A549 (cell line): ENCODE measurements around the gene ZBTB20. TPM values are rescaled to one million over a fixed set of nuclear protein-coding genes. Genes with fewer than 3 reads are reported as not detected.

Source experiments
- ATAC-seq, 2 experiments: fragments of 200-7000 bp in 1 of 2; fragments of >200 bp in 1 of 2; cut with Nextera tagmentation in 1 of 2; cut with Tn5 transposase in 1 of 2; 3 replicates each; pipeline versions ENCODE4 v1.8.0 to v1.9.1; 2018 to 2020; ENCODE audit warnings: mild to moderate bottlenecking in 1 of 2, moderate library complexity in 1 of 2
- CTCF ChIA-PET: fragments of 300-600 bp; sonication (Branson Sonifier 250); formaldehyde crosslinking; extraction: SDS; loops from one replicate; lab custom pipeline; 2021; ENCODE audit warnings: antibody characterized with exemption, inconsistent platforms; lab: Yijun Ruan, JAX
- POLR2A ChIA-PET: fragments of 350-600 bp; formaldehyde crosslinking; extraction: SDS; loops from one replicate; lab custom pipeline; 2021; ENCODE audit warnings: antibody characterized with exemption, inconsistent platforms; lab: Yijun Ruan, JAX
- DNase-seq, 2 experiments: peaks; one replicate each; pipeline versions ENCODE4 v3.0.0 to v3.0.0-alpha.2; 2011 to 2016; ENCODE audit warnings: low read depth in 1 of 2, low spot score in 1 of 2
- FAIRE-seq: peaks from 2 replicates; lab custom pipeline; 2011; peaks lifted over from hg19 to GRCh38; lab: Jason Lieb, UNC
- H3K27ac ChIP-seq, 2 experiments: fragments of >200 bp; sonication (Bioruptor Twin); formaldehyde crosslinking; 3 replicates each; pipeline ENCODE4 v1.5.1; 2016 to 2017
- H3K4me1 ChIP-seq: fragments of >200 bp; sonication (Bioruptor Twin); formaldehyde crosslinking; 3 replicates; pipeline ENCODE4 v1.6.1; 2016
- H3K4me2 ChIP-seq: fragments of >200 bp; sonication (Bioruptor Twin); formaldehyde crosslinking; 3 replicates; pipeline ENCODE4 v1.6.1; 2016
- H3K4me3 ChIP-seq: fragments of >200 bp; sonication (Bioruptor Twin); formaldehyde crosslinking; 3 replicates; pipeline ENCODE4 v1.5.1; 2016
- H3K9me3 ChIP-seq: fragments of >200 bp; sonication (Bioruptor Twin); formaldehyde crosslinking; 3 replicates; pipeline ENCODE4 v1.6.1; 2016
- BCL3 ChIP-seq: fragments of >200 bp; sonication (Bioruptor Twin); formaldehyde crosslinking; IDR thresholded peaks from 3 replicates; pipeline ENCODE4 v1.6.1; 2016
- BHLHE40 ChIP-seq: IDR thresholded peaks from 2 replicates; pipeline ENCODE4 v1.6.1; 2012; ENCODE audit warnings: low read depth, low read length, inconsistent platforms
- CBX8 ChIP-seq: fragments of 200-600 bp; sonication (generic); IDR thresholded peaks from 2 replicates; pipeline ENCODE4 v1.6.1; 2016
- EHF ChIP-seq: fragments of 250-450 bp; sonication (Bioruptor Pico); IDR thresholded peaks from 2 replicates; pipeline ENCODE4 v1.5.0; 2020; ENCODE audit warnings: mild to moderate bottlenecking
- EHMT2 ChIP-seq: fragments of 200-600 bp; sonication (generic); IDR thresholded peaks from 2 replicates; pipeline ENCODE4 v1.6.1; 2016; ENCODE audit warnings: antibody characterized with exemption, low read depth, mild to moderate bottlenecking, moderate library complexity
- ELK1 ChIP-seq: fragments of 150-350 bp; IDR thresholded peaks from 2 replicates; pipeline ENCODE4 v1.6.1; 2014; ENCODE audit warnings: low read depth, mild to moderate bottlenecking, low read length
- EP300 ChIP-seq, 2 experiments: fragments of >200 bp; sonication (Bioruptor Twin); formaldehyde crosslinking; IDR thresholded peaks; 2 replicates in 1 of 2; 3 replicates in 1 of 2; pipeline ENCODE4 v1.6.1; 2016 to 2017
- ESRRA ChIP-seq: fragments of 150-350 bp; IDR thresholded peaks from 2 replicates; pipeline ENCODE4 v1.6.1; 2014; ENCODE audit warnings: mild to moderate bottlenecking, low read length, borderline replicate concordance
- FOSL2 ChIP-seq, 2 experiments: fragments of 450-650 bp in 1 of 2; fragments of >200 bp in 1 of 2; sonication (Bioruptor Twin) in 1 of 2; formaldehyde crosslinking; IDR thresholded peaks; 2 replicates each; pipeline versions ENCODE4 v1.5.0 to v1.6.1; 2016 to 2020; ENCODE audit warnings: mild to moderate bottlenecking in 1 of 2, moderate library complexity in 1 of 2
- GATA3 ChIP-seq: IDR thresholded peaks from 2 replicates; pipeline ENCODE4 v1.6.1; 2012; ENCODE audit warnings: borderline replicate concordance
- HDAC2 ChIP-seq: fragments of 200-600 bp; sonication (generic); IDR thresholded peaks from 2 replicates; pipeline ENCODE4 v1.6.1; 2016
- HES2 ChIP-seq: fragments of >200 bp; sonication (Bioruptor Twin); formaldehyde crosslinking; IDR thresholded peaks from 2 replicates; pipeline ENCODE4 v1.6.1; 2016
- HEYL ChIP-seq: fragments of 250-450 bp; sonication (Bioruptor Pico); IDR thresholded peaks from 2 replicates; pipeline ENCODE4 v1.8.0; 2021; ENCODE audit warnings: mild to moderate bottlenecking, moderate library complexity
- HOXA7 ChIP-seq: fragments of 250-450 bp; sonication (Bioruptor Pico); IDR thresholded peaks from 2 replicates; pipeline ENCODE4 v1.5.0; 2020; ENCODE audit warnings: mild to moderate bottlenecking, moderate library complexity
- NFE2L2 ChIP-seq: fragments of 150-350 bp; conservative IDR thresholded peaks from 2 replicates; pipeline ENCODE4 v1.6.1; 2014; ENCODE audit warnings: low read length
- POLR2AphosphoS2 ChIP-seq: conservative IDR thresholded peaks from 2 replicates; pipeline ENCODE4 v1.6.1; 2012; ENCODE audit warnings: low read length, improper control_type of control experiment, inconsistent platforms
- RAD21 ChIP-seq, 2 experiments: fragments of >200 bp in 1 of 2; sonication (Bioruptor Twin) in 1 of 2; formaldehyde crosslinking in 1 of 2; IDR thresholded peaks in 1 of 2; conservative IDR thresholded peaks in 1 of 2; 2 replicates in 1 of 2; 3 replicates in 1 of 2; pipeline ENCODE4 v1.6.1; 2012 to 2018; ENCODE audit warnings: inconsistent platforms in 1 of 2
- RCOR1 ChIP-seq: fragments of 150-350 bp; IDR thresholded peaks from 2 replicates; pipeline ENCODE4 v1.6.1; 2014; ENCODE audit warnings: antibody characterized with exemption, low read length, low read depth
- SMC3 ChIP-seq: fragments of >200 bp; sonication (Bioruptor Twin); formaldehyde crosslinking; IDR thresholded peaks from 3 replicates; pipeline ENCODE4 v1.6.1; 2018; ENCODE audit warnings: inconsistent platforms
- SREBF2 ChIP-seq: fragments of 450-650 bp; IDR thresholded peaks from 2 replicates; pipeline ENCODE4 v1.6.1; 2014; ENCODE audit warnings: mild to moderate bottlenecking, moderate library complexity
- TFCP2L1 ChIP-seq: fragments of 250-450 bp; sonication (Bioruptor Pico); IDR thresholded peaks from 2 replicates; pipeline ENCODE4 v1.5.0; 2021; ENCODE audit warnings: mild to moderate bottlenecking
- USF2 ChIP-seq: fragments of 450-650 bp; IDR thresholded peaks from 2 replicates; pipeline ENCODE4 v1.6.1; 2014; ENCODE audit warnings: antibody characterized with exemption
- ZFP36 ChIP-seq: fragments of 450-650 bp; IDR thresholded peaks from 2 replicates; pipeline ENCODE4 v1.6.1; 2014; ENCODE audit warnings: borderline replicate concordance; ENCODE audit not compliant: partially characterized antibody
- ZNF302 ChIP-seq: fragments of 250-450 bp; sonication (Bioruptor Pico); IDR thresholded peaks from 2 replicates; pipeline ENCODE4 v1.9.0; 2021; ENCODE audit warnings: inconsistent platforms, mild to moderate bottlenecking, moderate library complexity
- WGBS: methylation state at CpG from one replicate; pipeline ENCODE4 v1.1.6; 2017; ENCODE audit errors: missing lambda C conversion rate; 5-methylcytosine and 5-hydroxymethylcytosine counted together
- polyA plus RNA-seq, 4 experiments: library from polyadenylated mRNA; depleted of rRNA in 3 of 4; stranded (reverse); fragments of >200 nt; fragmentation: RNase III in 1 of 4; extraction: RNeasy Plus Mini Kit Qiagen cat#74134 plus additional on column Dnase treatment in 1 of 4; gene quantifications; 2 replicates in 3 of 4; 3 replicates in 1 of 4; pipeline ENCODE4 v1.2.3, GENCODE V29; 2011 to 2017
- TF ChIP-seq, protein P1 (sequence below): fragments of 250-450 bp; sonication (Bioruptor Pico); IDR thresholded peaks from 2 replicates; pipeline ENCODE4 v1.5.0; 2020; ENCODE audit warnings: low read depth, mild to moderate bottlenecking, moderate library complexity
- TF ChIP-seq, protein P2 (sequence below): fragments of 200-600 bp; sonication (generic); IDR thresholded peaks from 2 replicates; pipeline ENCODE4 v1.6.1; 2016; ENCODE audit warnings: antibody characterized with exemption, mild to moderate bottlenecking, moderate library complexity

Gene ZBTB20
- polyA plus RNA-seq, 2 of the 4 experiments (the other 2 are of a cell fraction), result 0.85 to 5.0 TPM

DNA sequence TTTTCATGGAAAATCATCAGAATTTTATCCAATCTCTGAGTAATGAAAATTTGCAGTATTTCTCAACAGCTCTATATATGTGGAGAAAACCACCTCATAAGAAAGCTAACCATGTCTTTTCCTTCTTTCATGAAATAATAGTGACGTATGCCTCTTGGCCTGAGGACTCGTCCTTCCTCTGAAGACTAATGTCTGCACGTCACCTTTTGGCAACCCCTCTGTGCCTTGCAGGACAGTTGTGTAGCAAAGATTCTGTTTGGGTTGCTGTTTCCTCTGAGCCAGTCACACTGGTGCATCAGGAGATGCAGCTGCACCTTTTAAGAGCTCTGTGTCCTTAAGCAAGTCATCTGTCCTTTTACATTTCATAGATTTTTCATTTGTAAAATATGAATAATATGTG lies 684.3 kb downstream of the ZBTB20 start:
- Histone ChIP-seq H3K9me3 (no peaks in the 10 kb centered on the region), H3K27ac (no peak overlapping the region), H3K4me2 (no peak overlapping the region), H3K4me3 (no peak overlapping the region), H3K4me1 (peaks cover 11% of the 10 kb centered on the region; the same call in 2 of the 3 replicates)
- CTCF ChIA-PET, result interaction anchor here (0.9 kb wide), 1 partner anchor 80 kb away, joined by 3 read pairs; no protein-coding TSS in a partner anchor
- ATAC-seq, result no peak
- no peak for DNase-seq
- TF ChIP-seq FOSL2 (IDR thresholded peaks at IDR 0.05), result no peak
- no peak for TF ChIP-seq FOSL2 (CRISPR knock-in tag; IDR thresholded peaks at IDR 0.05)
- TF ChIP-seq EP300 (IDR thresholded peaks at IDR 0.05), result no peak
- TF ChIP-seq, protein P1, sequence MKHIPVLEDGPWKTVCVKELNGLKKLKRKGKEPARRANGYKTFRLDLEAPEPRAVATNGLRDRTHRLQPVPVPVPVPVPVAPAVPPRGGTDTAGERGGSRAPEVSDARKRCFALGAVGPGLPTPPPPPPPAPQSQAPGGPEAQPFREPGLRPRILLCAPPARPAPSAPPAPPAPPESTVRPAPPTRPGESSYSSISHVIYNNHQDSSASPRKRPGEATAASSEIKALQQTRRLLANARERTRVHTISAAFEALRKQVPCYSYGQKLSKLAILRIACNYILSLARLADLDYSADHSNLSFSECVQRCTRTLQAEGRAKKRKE (CRISPR knock-in tag), result no peak
- TF ChIP-seq HOXA7 (CRISPR knock-in tag), result no peak
- TF ChIP-seq SMC3, result no peak
- TF ChIP-seq CBX8, result no peak
- no peak for TF ChIP-seq EHF (CRISPR knock-in tag)
- no peak for TF ChIP-seq EHMT2
- TF ChIP-seq HDAC2, result no peak
- no peak for TF ChIP-seq SREBF2
- no peak for TF ChIP-seq ELK1
- no peak for TF ChIP-seq NFE2L2
- TF ChIP-seq ESRRA, result no peak
- TF ChIP-seq BHLHE40, result no peak
- no peak for TF ChIP-seq USF2
- 93% methylated on average over 3 of the region's 3 CpGs for WGBS
- POLR2A ChIA-PET, result no interaction called here
- no peak for FAIRE-seq

- H3K4me1 ChIP-seq, result peaks cover 11% of the 10 kb centered on the region; the same call in 2 of the 3 replicates
- ChIA-PET CTCF (no interaction called here), POLR2A (interaction anchor here (0.5 kb wide), 2 partner anchors 107 to 163 kb away, joined by 3 to 4 read pairs; no protein-coding TSS in a partner anchor)
- H3K4me3 ChIP-seq, result no peak overlapping the region
- ATAC-seq (no peak), FAIRE-seq (no peak), DNase-seq (no peak)
- TF ChIP-seq ZNF302 (CRISPR knock-in tag) (no peak), BCL3 (no peak), HES2 (no peak), ZFP36 (no peak), RAD21 (conservative IDR thresholded peaks at IDR 0.05 in 1 of 2, IDR thresholded peaks at IDR 0.05 in 1 of 2) (no peak), RCOR1 (no peak), HEYL (CRISPR knock-in tag) (no peak), TFCP2L1 (CRISPR knock-in tag) (no peak), GATA3 (no peak), POLR2AphosphoS2 (no peak), SMC3 (no peak)
- TF ChIP-seq, protein P2, sequence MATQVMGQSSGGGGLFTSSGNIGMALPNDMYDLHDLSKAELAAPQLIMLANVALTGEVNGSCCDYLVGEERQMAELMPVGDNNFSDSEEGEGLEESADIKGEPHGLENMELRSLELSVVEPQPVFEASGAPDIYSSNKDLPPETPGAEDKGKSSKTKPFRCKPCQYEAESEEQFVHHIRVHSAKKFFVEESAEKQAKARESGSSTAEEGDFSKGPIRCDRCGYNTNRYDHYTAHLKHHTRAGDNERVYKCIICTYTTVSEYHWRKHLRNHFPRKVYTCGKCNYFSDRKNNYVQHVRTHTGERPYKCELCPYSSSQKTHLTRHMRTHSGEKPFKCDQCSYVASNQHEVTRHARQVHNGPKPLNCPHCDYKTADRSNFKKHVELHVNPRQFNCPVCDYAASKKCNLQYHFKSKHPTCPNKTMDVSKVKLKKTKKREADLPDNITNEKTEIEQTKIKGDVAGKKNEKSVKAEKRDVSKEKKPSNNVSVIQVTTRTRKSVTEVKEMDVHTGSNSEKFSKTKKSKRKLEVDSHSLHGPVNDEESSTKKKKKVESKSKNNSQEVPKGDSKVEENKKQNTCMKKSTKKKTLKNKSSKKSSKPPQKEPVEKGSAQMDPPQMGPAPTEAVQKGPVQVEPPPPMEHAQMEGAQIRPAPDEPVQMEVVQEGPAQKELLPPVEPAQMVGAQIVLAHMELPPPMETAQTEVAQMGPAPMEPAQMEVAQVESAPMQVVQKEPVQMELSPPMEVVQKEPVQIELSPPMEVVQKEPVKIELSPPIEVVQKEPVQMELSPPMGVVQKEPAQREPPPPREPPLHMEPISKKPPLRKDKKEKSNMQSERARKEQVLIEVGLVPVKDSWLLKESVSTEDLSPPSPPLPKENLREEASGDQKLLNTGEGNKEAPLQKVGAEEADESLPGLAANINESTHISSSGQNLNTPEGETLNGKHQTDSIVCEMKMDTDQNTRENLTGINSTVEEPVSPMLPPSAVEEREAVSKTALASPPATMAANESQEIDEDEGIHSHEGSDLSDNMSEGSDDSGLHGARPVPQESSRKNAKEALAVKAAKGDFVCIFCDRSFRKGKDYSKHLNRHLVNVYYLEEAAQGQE, result no peak
- no peak overlapping the region for H3K27ac ChIP-seq
- no peaks in the 10 kb centered on the region for H3K9me3 ChIP-seq
- no peak overlapping the region for H3K4me2 ChIP-seq
- 92% methylated on average over 1 of the region's 1 CpG for WGBS
Observed at GRCh38 chr3:114460459-114460858, 686.6 kb downstream of the ZBTB20 start.
